Measurements from ENCODE around the gene DHX58.

DHX58 gene
- long read RNA-seq, partial matches to known transcripts: 1 of 3 reads
- long read RNA-seq, other reads (novel, unspliced or antisense): 0 of 3 reads

DNA sequence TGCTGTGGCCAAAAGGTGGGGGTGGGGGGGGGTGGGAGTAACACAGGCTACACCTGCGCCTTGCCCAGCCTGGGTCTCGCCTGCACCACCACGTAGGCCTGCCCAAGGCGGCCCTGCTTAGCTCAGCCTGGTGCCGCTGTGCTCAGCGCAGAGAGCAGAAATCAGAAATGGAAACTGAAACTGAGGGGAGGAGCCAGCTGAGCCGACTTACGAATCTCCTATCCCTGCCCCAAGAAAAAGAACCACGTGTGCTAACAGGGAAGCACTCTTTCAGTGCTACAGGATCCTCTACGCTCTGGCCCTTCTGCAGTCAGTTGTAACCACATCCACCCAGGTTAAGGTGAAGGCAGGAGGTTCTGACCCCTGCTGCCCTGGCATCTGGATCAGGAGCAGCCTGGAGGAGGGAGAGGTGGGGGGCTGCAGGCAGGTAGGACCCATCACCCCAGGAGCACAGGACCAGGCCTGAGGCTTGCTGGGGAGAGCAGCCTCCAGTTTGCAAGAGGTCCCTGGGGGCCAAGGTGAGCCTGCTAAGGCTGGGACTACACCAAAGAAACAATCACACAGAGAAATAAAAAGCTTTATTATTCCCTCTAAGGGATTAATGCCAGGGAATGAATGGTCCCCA is at the start of gene DHX58:
Gene DHX58 (minus strand): TSS at position 163 of the 625 bp plus-strand sequence. CDS start 822 bp downstream, outside the sequence.
- peak within 1 kb of the TSS; percentile 28 for H3K4me3 ChIP-seq (replicated peaks; ENCODE audit: insufficient read depth, low read length)
- peak; percentile 77 to 87 for DNase-seq (ENCODE audit: low read depth in 1 of 2, low spot score in 1 of 2)
- H3K27ac ChIP-seq (replicated peaks): peak within 1 kb of the TSS; percentile 55
- no peaks in the 10 kb centered on the region for H3K27me3 ChIP-seq (ENCODE audit: insufficient read depth, poor library complexity, severe bottlenecking)
- TF ChIP-seq POLR2AphosphoS5 (IDR thresholded peaks at IDR 0.05; ENCODE audit: low read depth) (peak; percentile 86), REST (IDR thresholded peaks at IDR 0.05; ENCODE audit: insufficient replicate concordance, low read depth) (peak; percentile 30)
- TF ChIP-seq, protein P1, sequence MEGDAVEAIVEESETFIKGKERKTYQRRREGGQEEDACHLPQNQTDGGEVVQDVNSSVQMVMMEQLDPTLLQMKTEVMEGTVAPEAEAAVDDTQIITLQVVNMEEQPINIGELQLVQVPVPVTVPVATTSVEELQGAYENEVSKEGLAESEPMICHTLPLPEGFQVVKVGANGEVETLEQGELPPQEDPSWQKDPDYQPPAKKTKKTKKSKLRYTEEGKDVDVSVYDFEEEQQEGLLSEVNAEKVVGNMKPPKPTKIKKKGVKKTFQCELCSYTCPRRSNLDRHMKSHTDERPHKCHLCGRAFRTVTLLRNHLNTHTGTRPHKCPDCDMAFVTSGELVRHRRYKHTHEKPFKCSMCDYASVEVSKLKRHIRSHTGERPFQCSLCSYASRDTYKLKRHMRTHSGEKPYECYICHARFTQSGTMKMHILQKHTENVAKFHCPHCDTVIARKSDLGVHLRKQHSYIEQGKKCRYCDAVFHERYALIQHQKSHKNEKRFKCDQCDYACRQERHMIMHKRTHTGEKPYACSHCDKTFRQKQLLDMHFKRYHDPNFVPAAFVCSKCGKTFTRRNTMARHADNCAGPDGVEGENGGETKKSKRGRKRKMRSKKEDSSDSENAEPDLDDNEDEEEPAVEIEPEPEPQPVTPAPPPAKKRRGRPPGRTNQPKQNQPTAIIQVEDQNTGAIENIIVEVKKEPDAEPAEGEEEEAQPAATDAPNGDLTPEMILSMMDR (IDR thresholded peaks at IDR 0.05; ENCODE audit: insufficient read depth, low read length): no peak

DNA sequence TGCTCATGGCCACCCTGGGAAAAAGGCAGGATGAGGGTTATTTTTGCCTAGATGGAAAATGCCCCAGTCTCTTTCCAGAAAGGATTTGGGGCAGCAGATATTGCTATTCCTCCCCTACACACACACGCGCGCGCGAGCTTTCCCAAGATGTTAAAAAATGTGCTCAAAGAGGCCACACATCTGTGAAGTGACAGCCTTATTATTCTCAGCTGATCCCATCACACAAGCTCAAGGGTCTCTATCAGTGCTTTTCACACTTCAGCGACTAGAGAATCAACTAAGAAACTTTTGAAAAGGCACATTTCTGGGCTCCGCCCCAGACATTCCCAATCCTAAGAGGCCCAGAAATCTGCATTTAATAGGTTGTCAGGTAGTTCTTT is 48.0 kb upstream of the DHX58 start:
- no peak overlapping the region for H3K27ac ChIP-seq (replicated peaks)
- TF ChIP-seq SPI1 (IDR thresholded peaks at IDR 0.05; ENCODE audit: borderline replicate concordance, low read depth): no peak
- TF ChIP-seq, protein P1 (IDR thresholded peaks at IDR 0.05; ENCODE audit: insufficient read depth, low read length): no peak
- TF ChIP-seq GABPA (IDR thresholded peaks at IDR 0.05; ENCODE audit: low read depth): no peak
- no peak for TF ChIP-seq REST (IDR thresholded peaks at IDR 0.05; ENCODE audit: insufficient replicate concordance, low read depth)
- TF ChIP-seq POLR2AphosphoS5 (IDR thresholded peaks at IDR 0.05; ENCODE audit: low read depth): no peak
- H3K4me3 ChIP-seq (replicated peaks; ENCODE audit: insufficient read depth, low read length): no peak overlapping the region
- no peak for DNase-seq (ENCODE audit: low read depth in 1 of 2, low spot score in 1 of 2)
- H3K27me3 ChIP-seq (ENCODE audit: insufficient read depth, poor library complexity, severe bottlenecking): no peaks in the 10 kb centered on the region

GRCh38 chr17:42159796-42160530 is 47.4 kb upstream of the DHX58 start:
- Histone ChIP-seq H3K4me3 (replicated peaks; ENCODE audit: insufficient read depth, low read length) (no peak overlapping the region), H3K27ac (replicated peaks) (no peak overlapping the region), H3K27me3 (ENCODE audit: insufficient read depth, poor library complexity, severe bottlenecking) (no peaks in the 10 kb centered on the region)
- no peak for DNase-seq (ENCODE audit: low read depth in 1 of 2, low spot score in 1 of 2)
- TF ChIP-seq POLR2AphosphoS5 (IDR thresholded peaks at IDR 0.05; ENCODE audit: low read depth) (no peak), GABPA (IDR thresholded peaks at IDR 0.05; ENCODE audit: low read depth) (no peak), SPI1 (IDR thresholded peaks at IDR 0.05; ENCODE audit: borderline replicate concordance, low read depth) (no peak), REST (IDR thresholded peaks at IDR 0.05; ENCODE audit: insufficient replicate concordance, low read depth) (no peak)
- TF ChIP-seq, protein P1 (IDR thresholded peaks at IDR 0.05; ENCODE audit: insufficient read depth, low read length): no peak

Data from HL-60 (cell line).